Panc1 (cell line): ENCODE results near the gene STX5. TPM values are rescaled to one million over a fixed set of nuclear protein-coding genes. Genes with fewer than 3 reads are reported as not detected.

Experiments
- ATAC-seq: fragments of 200-7000 bp; cut with Tn5 transposase; 2 replicates; pipeline ENCODE4 v1.9.1; 2020; ENCODE audit warnings: mild to moderate bottlenecking, moderate library complexity
- BruUV-seq: library from RNA; stranded (reverse); fragments of 400-500 nt; replicated peaks from 2 replicates; lab custom pipeline; 2021; lab: Mats Ljungman, UMichigan
- CTCF ChIA-PET: fragments of 300-600 bp; sonication (Branson Sonifier 250); formaldehyde crosslinking; loops from one replicate; lab custom pipeline; 2022; ENCODE audit warnings: antibody characterized with exemption; lab: Charles Lee
- POLR2A ChIA-PET: fragments of 300-600 bp; sonication (Branson Sonifier 250); formaldehyde crosslinking; loops from one replicate; lab custom pipeline; 2022; ENCODE audit warnings: antibody characterized with exemption; lab: Charles Lee
- DNase-seq: peaks from one replicate; pipeline ENCODE4 v3.0.0-alpha.2; 2010; ENCODE audit warnings: low read depth, low spot score
- H3K27ac ChIP-seq: 2 replicates; pipeline ENCODE4 v1.5.1; 2011; ENCODE audit warnings: mild to moderate bottlenecking, low read length, inconsistent platforms
- H3K27me3 ChIP-seq: fragments of 200-500 bp; sonication (Bioruptor generic); 2 replicates; pipeline ENCODE4 v1.6.0; 2014; ENCODE audit warnings: low read length, inconsistent platforms; ENCODE audit not compliant: control insufficient read depth, insufficient read depth
- H3K36me3 ChIP-seq: fragments of 200-500 bp; sonication (Bioruptor generic); 2 replicates; pipeline ENCODE4 v1.5.1; 2014; ENCODE audit warnings: inconsistent platforms, mild to moderate bottlenecking, low read length, moderate library complexity; ENCODE audit not compliant: control insufficient read depth, insufficient read depth
- H3K4me1 ChIP-seq: 2 replicates; pipeline ENCODE4 v1.5.1; 2011; ENCODE audit warnings: inconsistent platforms, mild to moderate bottlenecking, low read length, moderate library complexity; ENCODE audit not compliant: control insufficient read depth, insufficient read depth
- H3K4me3 ChIP-seq, 2 experiments: 2 replicates each; pipeline ENCODE4 v1.5.1; 2011 to 2012; ENCODE audit warnings: low read depth in 2 of 2, low read length in 2 of 2, mild to moderate bottlenecking in 2 of 2, inconsistent platforms in 1 of 2, moderate library complexity in 1 of 2
- H3K9me3 ChIP-seq: fragments of 200-500 bp; sonication (Bioruptor generic); 2 replicates; pipeline ENCODE4 v1.5.1; 2014; ENCODE audit warnings: low read depth, mild to moderate bottlenecking, inconsistent platforms, low read length, moderate library complexity; ENCODE audit not compliant: control insufficient read depth, insufficient read depth
- CTCF ChIP-seq: fragments of 450-650 bp; IDR thresholded peaks from 2 replicates; pipeline ENCODE4 v1.5.1; 2017; ENCODE audit warnings: mild to moderate bottlenecking
- POLR2AphosphoS5 ChIP-seq: IDR thresholded peaks from 2 replicates; pipeline ENCODE4 v1.6.1; 2012; ENCODE audit warnings: mild to moderate bottlenecking, low read depth, low read length, moderate library complexity
- REST ChIP-seq, 2 experiments: IDR thresholded peaks; 2 replicates each; pipeline ENCODE4 v1.6.1; 2011 to 2012; ENCODE audit warnings: low read depth in 2 of 2, control low read depth in 1 of 2, low read length in 1 of 2, mild to moderate bottlenecking in 1 of 2, moderate library complexity in 1 of 2; ENCODE audit not compliant: insufficient read depth in 1 of 2
- SIN3A ChIP-seq: IDR thresholded peaks from 2 replicates; pipeline ENCODE4 v1.6.1; 2012; ENCODE audit warnings: low read depth, mild to moderate bottlenecking, low read length, moderate library complexity, borderline replicate concordance; ENCODE audit not compliant: insufficient read depth
- TCF7L2 ChIP-seq: IDR thresholded peaks from 2 replicates; pipeline ENCODE4 v1.6.1; 2011; ENCODE audit warnings: mild to moderate bottlenecking, low read depth, low read length, inconsistent platforms
- in situ Hi-C: cut with HindIII; loops from 2 replicates; pipeline ENCODE4 v1.10.0; 2016; ENCODE audit warnings: low sequenced_read_pairs, low pct_unique_long_range_greater_than_20kb
- intact Hi-C: fragments of 100-400 bp; cut with micrococcal nuclease; formaldehyde crosslinking; loops from one replicate; pipeline ENCODE4 v1.10.0; 2022; ENCODE audit not compliant: unreplicated experiment
- total RNA-seq: library from RNA; stranded (reverse); gene quantifications from one replicate; pipeline ENCODE4 v1.2.1, GENCODE V29; 2021; ENCODE audit not compliant: unreplicated experiment

STX5 gene
- total RNA-seq, 1 experiment from 2014 or later, result 31.4 TPM

- TF ChIP-seq REST (IDR thresholded peaks at IDR 0.05; ENCODE audit: insufficient read depth in 1 of 2, low read depth in 2 of 2, low read length in 1 of 2) (no peak), TCF7L2 (no peak), POLR2AphosphoS5 (no peak), CTCF (no peak), SIN3A (no peak)
- Histone ChIP-seq H3K4me3 (peak overlapping the region; percentile 28 to 53), H3K27me3 (no peaks in the 10 kb centered on the region), H3K27ac (peak overlapping the region; percentile 96), H3K4me1 (peaks cover 12% of the 10 kb centered on the region), H3K36me3 (peaks cover 3% of the 10 kb centered on the region; the same call in 1 of the 2 replicates), H3K9me3 (no peaks in the 10 kb centered on the region)
- TSS peak; percentile 80 for BruUV-seq
- no peak for DNase-seq
- no peak for ATAC-seq
- ChIA-PET CTCF (no interaction called here), POLR2A (interaction anchor here (1.3 kb wide), 1 partner anchor 20 kb away, joined by 20 read pairs; no protein-coding TSS in a partner anchor)
- intact Hi-C loops (no loop called here), in situ Hi-C loops (no loop called here)
Observed at GRCh38 chr11:62842171-62842741, 10.4 kb upstream of the STX5 start.

GRCh38 chr11:62841361-62842170 lies 9.7 kb upstream of the STX5 start:
- H3K4me1 ChIP-seq, result peaks cover 12% of the 10 kb centered on the region
- in situ Hi-C loops (no loop called here), intact Hi-C loops (no loop called here)
- TSS peak; percentile 100 for BruUV-seq
- TF ChIP-seq TCF7L2, result peak; percentile 53
- peak; percentile 100 for TF ChIP-seq POLR2AphosphoS5
- no peak for TF ChIP-seq CTCF
- peak in 1 of 2 experiments; percentile 39; a peak in 1 of 4 replicates for TF ChIP-seq REST (IDR thresholded peaks at IDR 0.05; ENCODE audit: insufficient read depth in 1 of 2, low read depth in 2 of 2, low read length in 1 of 2)
- TF ChIP-seq SIN3A, result peak; percentile 100
- peak overlapping the region; percentile 28 to 53 for H3K4me3 ChIP-seq
- ATAC-seq (peak; percentile 86), DNase-seq (peak; percentile 99)
- no peaks in the 10 kb centered on the region for H3K9me3 ChIP-seq
- H3K36me3 ChIP-seq, result peaks cover 3% of the 10 kb centered on the region; the same call in 1 of the 2 replicates
- no peaks in the 10 kb centered on the region for H3K27me3 ChIP-seq
- H3K27ac ChIP-seq, result peak overlapping the region; percentile 96
- ChIA-PET POLR2A (interaction anchor here (0.6 to 2.3 kb wide), 25 partner anchors 9 to 1174 kb away, joined by 3 to 23 read pairs (median 4); partner anchors contain the start of genes HNRNPUL2, SLC3A2, STX5 and TEX54), CTCF (interaction anchor here (0.9 to 1.1 kb wide), 2 partner anchors 15 to 39 kb away, joined by 3 to 4 read pairs; partner anchors contain the start of gene SLC3A2)
